Gastrocnemius medialis (tissue), 4 donors: ENCODE data around the gene SMIM13.
"Not testable (repeated sequence)": the region's sequence is repeated elsewhere in the genome, so short reads cannot be mapped to it uniquely, and the experiment has no call there.

Source experiments
- POLR2A ChIP-seq, 2 donors: fragments of 450-650 bp; IDR thresholded peaks; one replicate each; pipeline ENCODE4 v1.6.1; 2017; ENCODE audit warnings: antibody characterized with exemption in 2 of 2, mild to moderate bottlenecking in 2 of 2, moderate library complexity in 2 of 2
- TF ChIP-seq, protein P1 (sequence below), 5 experiments: fragments of 450-650 bp in 3 of 5; fragments of 200-600 bp in 2 of 5; sonication (generic) in 2 of 5; IDR thresholded peaks in 4 of 5; conservative IDR thresholded peaks in 1 of 5; 1 replicate in 4 of 5; 2 replicates in 1 of 5; pipeline ENCODE4 v1.5.1; 2016 to 2019; ENCODE audit warnings: antibody characterized with exemption in 5 of 5, mild to moderate bottlenecking in 3 of 5, moderate library complexity in 3 of 5

GRCh38 chr6:11091141-11091540, 2.5 kb upstream of the SMIM13 start:
- TF ChIP-seq, protein P1, sequence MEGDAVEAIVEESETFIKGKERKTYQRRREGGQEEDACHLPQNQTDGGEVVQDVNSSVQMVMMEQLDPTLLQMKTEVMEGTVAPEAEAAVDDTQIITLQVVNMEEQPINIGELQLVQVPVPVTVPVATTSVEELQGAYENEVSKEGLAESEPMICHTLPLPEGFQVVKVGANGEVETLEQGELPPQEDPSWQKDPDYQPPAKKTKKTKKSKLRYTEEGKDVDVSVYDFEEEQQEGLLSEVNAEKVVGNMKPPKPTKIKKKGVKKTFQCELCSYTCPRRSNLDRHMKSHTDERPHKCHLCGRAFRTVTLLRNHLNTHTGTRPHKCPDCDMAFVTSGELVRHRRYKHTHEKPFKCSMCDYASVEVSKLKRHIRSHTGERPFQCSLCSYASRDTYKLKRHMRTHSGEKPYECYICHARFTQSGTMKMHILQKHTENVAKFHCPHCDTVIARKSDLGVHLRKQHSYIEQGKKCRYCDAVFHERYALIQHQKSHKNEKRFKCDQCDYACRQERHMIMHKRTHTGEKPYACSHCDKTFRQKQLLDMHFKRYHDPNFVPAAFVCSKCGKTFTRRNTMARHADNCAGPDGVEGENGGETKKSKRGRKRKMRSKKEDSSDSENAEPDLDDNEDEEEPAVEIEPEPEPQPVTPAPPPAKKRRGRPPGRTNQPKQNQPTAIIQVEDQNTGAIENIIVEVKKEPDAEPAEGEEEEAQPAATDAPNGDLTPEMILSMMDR (IDR thresholded peaks at IDR 0.05 in 4 of 5, conservative IDR thresholded peaks at IDR 0.05 in 1 of 5), result not testable (repeated sequence)
- TF ChIP-seq POLR2A (IDR thresholded peaks at IDR 0.05), result not testable (repeated sequence)
